BLaER1 treated with 17β-estradiol and CSF1 and Interleukin-3, amounts not matched to agents 10 nM and 100 nM (cell line): Measurements from ENCODE around the gene C16orf92.

Experiments
- H3K27ac ChIP-seq, 11 experiments: shearing (Covaris generic); formaldehyde crosslinking; 2 replicates each; pipeline ENCODE4 v1.8.1; 2022
- H3K27me3 ChIP-seq, 11 experiments: shearing (Covaris generic); formaldehyde crosslinking; 2 replicates each; pipeline ENCODE4 v1.8.1; 2022
- H3K36me3 ChIP-seq, 11 experiments: shearing (Covaris generic); formaldehyde crosslinking; 2 replicates each; pipeline ENCODE4 v1.8.1; 2022
- H3K4me1 ChIP-seq, 10 experiments: shearing (Covaris generic); formaldehyde crosslinking; 2 replicates each; pipeline ENCODE4 v1.8.1; 2022
- H3K4me2 ChIP-seq, 11 experiments: shearing (Covaris generic); formaldehyde crosslinking; 2 replicates each; pipeline ENCODE4 v1.8.1; 2022
- H3K4me3 ChIP-seq, 10 experiments: shearing (Covaris generic); formaldehyde crosslinking; 2 replicates each; pipeline ENCODE4 v1.8.1; 2022
- H3K9ac ChIP-seq, 11 experiments: shearing (Covaris generic); formaldehyde crosslinking; 2 replicates each; pipeline ENCODE4 v1.8.1; 2022
- H3K9me3 ChIP-seq, 11 experiments: shearing (Covaris generic); formaldehyde crosslinking; replicated peaks in 1 of 11; 2 replicates each; pipeline ENCODE4 v1.8.1; 2022
- H4K20me1 ChIP-seq, 11 experiments: shearing (Covaris generic); formaldehyde crosslinking; 2 replicates each; pipeline ENCODE4 v1.8.1; 2022
- Cebpa-rat ChIP-seq, 11 experiments: shearing (Covaris generic); IDR thresholded peaks; 2 replicates each; pipeline ENCODE4 v1.8.1; 2022

Gene C16orf92, protein sequence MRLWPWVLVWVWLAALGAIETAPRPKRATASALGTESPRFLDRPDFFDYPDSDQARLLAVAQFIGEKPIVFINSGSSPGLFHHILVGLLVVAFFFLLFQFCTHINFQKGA

DNA sequence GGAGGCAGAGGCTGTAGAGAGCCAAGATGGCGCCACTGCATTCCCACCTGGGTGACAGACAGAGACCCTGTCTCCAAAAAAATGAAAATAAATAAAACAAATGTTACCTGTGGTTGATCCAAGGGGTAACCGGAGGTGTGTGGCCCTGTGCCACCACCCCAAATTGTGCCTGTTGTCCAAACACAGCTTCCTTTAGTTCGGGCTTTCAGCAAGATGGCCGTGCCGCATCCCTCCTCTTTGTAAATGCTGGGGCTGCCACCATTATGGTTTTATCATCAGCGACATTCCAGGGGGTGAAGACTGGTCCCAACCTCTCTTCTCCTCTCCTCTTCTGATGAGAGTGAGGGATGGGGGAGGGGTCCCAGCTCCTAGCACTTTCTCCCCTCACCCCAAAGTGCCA, at the start of gene C16orf92:
Gene C16orf92 (plus strand): TSS at position 312 of the 400 bp plus-strand sequence. CDS start 143 bp downstream, outside the sequence.
- H3K27me3 ChIP-seq, result peaks cover 0 to 32% (median 23%) of the 10 kb centered on the region in 11 experiments; a peak in 15 of 22 replicates
- no peak within 1 kb of the TSS for H3K9ac ChIP-seq
- no peak within 1 kb of the TSS for H3K27ac ChIP-seq
- H3K36me3 ChIP-seq, result no peaks in the 10 kb centered on the region
- H3K9me3 ChIP-seq, result no peaks in the 10 kb centered on the region
- peaks cover 9 to 18% (median 10%) of the 10 kb centered on the region in 10 experiments; a peak in 17 of 20 replicates for H3K4me1 ChIP-seq
- peaks cover 0 to 25% (median 0%) of the 10 kb centered on the region in 11 experiments; a peak in 5 of 22 replicates for H4K20me1 ChIP-seq
- no peak for TF ChIP-seq Cebpa-rat (IDR thresholded peaks at IDR 0.05)
- peak within 1 kb of the TSS in 2 of 11 experiments; percentile 94 to 99; a peak in 3 of 22 replicates for H3K4me2 ChIP-seq
- no peak within 1 kb of the TSS for H3K4me3 ChIP-seq

GRCh38 chr16:29973384-29974246, 49.4 kb upstream of the C16orf92 start, which contains the start of gene TAOK2:
Gene TAOK2 (plus strand): TSS chr16:29973868. CDS start chr16:29977773, 3,905 bp downstream.
- Histone ChIP-seq H3K9me3 (peaks cover 0 to 9% (median 5%) of the 10 kb centered on the region in 11 experiments; a peak in 10 of 22 replicates), H3K4me1 (peaks cover 36 to 56% (median 48%) of the 10 kb centered on the region in 10 experiments), H3K9ac (peak within 1 kb of the TSS; percentile 83 to 95 (median 93)), H3K36me3 (peaks cover 35 to 60% (median 51%) of the 10 kb centered on the region in 11 experiments), H3K27me3 (no peaks in the 10 kb centered on the region), H3K4me3 (peak within 1 kb of the TSS; percentile 75 to 99 (median 96)), H3K27ac (peak within 1 kb of the TSS; percentile 65 to 89 (median 84)), H3K4me2 (peak within 1 kb of the TSS; percentile 96 to 100 (median 99)), H4K20me1 (peaks cover 32 to 44% (median 41%) of the 10 kb centered on the region in 11 experiments)
- no peak for TF ChIP-seq Cebpa-rat (IDR thresholded peaks at IDR 0.05)

GRCh38 chr16:29974291-29975133, 48.5 kb upstream of the C16orf92 start:
- H3K4me2 ChIP-seq, result peak overlapping the region; percentile 96 to 100 (median 99)
- no peak for TF ChIP-seq Cebpa-rat (IDR thresholded peaks at IDR 0.05)
- H3K9me3 ChIP-seq, result peaks cover 0 to 9% (median 5%) of the 10 kb centered on the region in 11 experiments; a peak in 10 of 22 replicates
- H3K27me3 ChIP-seq, result no peaks in the 10 kb centered on the region
- H3K27ac ChIP-seq, result peak overlapping the region; percentile 65 to 89 (median 84)
- H3K36me3 ChIP-seq, result peaks cover 37 to 60% (median 51%) of the 10 kb centered on the region in 11 experiments
- H3K4me3 ChIP-seq, result peak overlapping the region; percentile 75 to 99 (median 96)
- H3K4me1 ChIP-seq, result peaks cover 36 to 59% (median 48%) of the 10 kb centered on the region in 10 experiments
- peaks cover 32 to 53% (median 48%) of the 10 kb centered on the region in 11 experiments for H4K20me1 ChIP-seq
- peak overlapping the region; percentile 83 to 95 (median 93) for H3K9ac ChIP-seq

DNA sequence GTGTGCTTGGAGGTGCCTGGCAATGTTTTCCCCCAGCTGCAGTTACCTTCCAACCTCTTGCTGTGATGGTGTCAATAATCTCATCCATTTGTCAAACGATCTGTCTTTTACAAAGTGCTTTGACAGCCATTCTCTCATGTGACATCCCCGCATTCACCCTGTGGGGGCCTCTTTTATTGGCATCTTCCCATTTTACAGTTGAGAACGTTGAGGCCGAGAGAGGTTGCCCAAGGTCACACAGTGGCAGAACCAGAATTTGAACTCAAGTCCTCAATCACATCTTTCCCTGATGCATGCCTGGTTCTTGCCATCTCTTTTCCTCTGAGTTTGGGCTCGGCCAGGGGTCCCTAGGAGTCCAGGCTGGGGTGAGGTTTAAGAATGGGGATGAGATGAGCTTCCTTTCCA, 47.9 kb upstream of the C16orf92 start:
- Histone ChIP-seq H3K9ac (peak overlapping the region; percentile 83 to 95 (median 93)), H3K27me3 (no peaks in the 10 kb centered on the region), H3K9me3 (peaks cover 0 to 9% (median 5%) of the 10 kb centered on the region in 11 experiments; a peak in 10 of 22 replicates), H4K20me1 (peaks cover 32 to 59% (median 50%) of the 10 kb centered on the region in 11 experiments), H3K4me3 (peak overlapping the region; percentile 75 to 99 (median 96)), H3K36me3 (peaks cover 37 to 60% (median 51%) of the 10 kb centered on the region in 11 experiments), H3K27ac (peak overlapping the region in 9 of 11 experiments; percentile 79 to 89 (median 84); a peak in 12 of 22 replicates), H3K4me2 (peak overlapping the region; percentile 96 to 100 (median 99)), H3K4me1 (peaks cover 36 to 59% (median 48%) of the 10 kb centered on the region in 10 experiments)
- TF ChIP-seq Cebpa-rat (IDR thresholded peaks at IDR 0.05), result no peak

- peaks cover 0 to 9% (median 5%) of the 10 kb centered on the region in 11 experiments; a peak in 10 of 22 replicates for H3K9me3 ChIP-seq
- H3K36me3 ChIP-seq, result peaks cover 44 to 62% (median 53%) of the 10 kb centered on the region in 11 experiments
- peak overlapping the region; percentile 83 to 95 (median 93) for H3K9ac ChIP-seq
- no peaks in the 10 kb centered on the region for H3K27me3 ChIP-seq
- H3K4me1 ChIP-seq, result peaks cover 36 to 59% (median 48%) of the 10 kb centered on the region in 10 experiments
- peak overlapping the region in 4 of 11 experiments; percentile 1 to 89 (median 66); a peak in 4 of 22 replicates for H3K27ac ChIP-seq
- H3K4me3 ChIP-seq, result peak overlapping the region; percentile 75 to 99 (median 96)
- TF ChIP-seq Cebpa-rat (IDR thresholded peaks at IDR 0.05), result no peak
- H3K4me2 ChIP-seq, result peak overlapping the region; percentile 96 to 100 (median 99)
- H4K20me1 ChIP-seq, result peaks cover 32 to 63% (median 50%) of the 10 kb centered on the region in 11 experiments
Measured at GRCh38 chr16:29975811-29976511, 47.0 kb upstream of the C16orf92 start.

DNA sequence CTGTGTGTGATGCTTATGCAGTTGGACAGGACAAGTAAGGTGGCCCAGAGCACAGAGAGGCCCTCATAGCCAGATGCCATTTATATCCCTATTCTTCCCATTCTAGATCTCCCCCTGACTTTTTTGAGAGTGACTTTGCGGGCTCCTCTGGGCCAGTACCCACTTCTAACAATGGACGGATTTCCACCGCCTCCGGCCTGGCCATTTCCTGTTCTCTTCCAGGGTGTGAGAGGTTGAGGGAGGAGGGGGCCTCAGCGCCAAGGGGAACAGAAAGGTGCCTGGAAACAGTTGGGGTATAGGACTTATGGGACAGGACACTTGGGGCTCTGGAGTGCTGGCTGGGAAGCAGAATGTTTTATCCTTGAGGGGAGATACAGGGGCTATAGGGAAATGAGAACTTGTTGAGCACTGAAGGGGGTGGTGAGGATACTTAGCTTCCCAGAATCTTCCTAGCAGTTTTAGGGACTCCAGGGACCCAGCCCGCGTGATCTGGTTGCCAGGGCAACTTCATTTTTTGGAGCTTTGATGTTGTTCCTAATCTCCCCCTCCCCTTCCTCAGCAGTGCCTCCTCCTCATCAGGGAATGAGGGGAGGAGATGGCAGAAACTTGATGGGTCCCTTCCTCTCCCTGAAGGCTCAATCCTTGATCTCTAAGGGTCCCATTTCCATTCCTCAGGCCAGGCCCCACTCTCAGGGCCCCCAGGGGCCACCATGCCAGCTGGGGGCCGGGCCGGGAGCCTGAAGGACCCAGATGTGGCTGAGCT, 45.8 kb upstream of the C16orf92 start:
- Histone ChIP-seq H3K9me3 (peaks cover 0 to 9% (median 5%) of the 10 kb centered on the region in 11 experiments; a peak in 10 of 22 replicates), H3K4me1 (peaks cover 36 to 53% (median 48%) of the 10 kb centered on the region in 10 experiments), H3K27ac (0 out of 22 replicates have a peak overlapping the region, but pooled peaks of 1 of the 11 experiments have one; percentile 19), H4K20me1 (peaks cover 32 to 69% (median 50%) of the 10 kb centered on the region in 11 experiments), H3K4me2 (peak overlapping the region; percentile 96 to 100 (median 99)), H3K4me3 (peak overlapping the region in 3 of 10 experiments; percentile 92 to 99 (median 99); a peak in 2 of 20 replicates), H3K27me3 (no peaks in the 10 kb centered on the region), H3K36me3 (peaks cover 53 to 65% (median 60%) of the 10 kb centered on the region in 11 experiments), H3K9ac (peak overlapping the region in 8 of 11 experiments; percentile 7 to 95 (median 94); a peak in 9 of 22 replicates)
- TF ChIP-seq Cebpa-rat (IDR thresholded peaks at IDR 0.05), result no peak

DNA sequence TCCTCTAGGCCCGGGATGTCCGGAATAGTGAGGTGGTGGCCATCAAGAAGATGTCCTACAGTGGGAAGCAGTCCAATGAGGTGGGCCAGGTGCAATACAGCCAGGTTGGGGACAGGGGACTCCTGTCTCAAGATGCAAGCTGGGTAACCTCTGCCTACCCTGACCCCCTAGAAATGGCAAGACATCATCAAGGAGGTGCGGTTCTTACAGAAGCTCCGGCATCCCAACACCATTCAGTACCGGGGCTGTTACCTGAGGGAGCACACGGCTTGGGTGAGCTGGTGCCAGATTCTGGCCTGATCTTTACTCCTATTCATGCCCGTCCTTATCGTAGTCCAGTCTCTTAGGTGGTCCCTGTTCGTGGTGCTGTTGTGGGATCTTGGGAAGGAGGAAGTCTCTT, 44.9 kb upstream of the C16orf92 start:
- no peak overlapping the region; a peak in 1 of 22 replicates for H3K9ac ChIP-seq
- TF ChIP-seq Cebpa-rat (IDR thresholded peaks at IDR 0.05), result no peak
- peaks cover 32 to 78% (median 52%) of the 10 kb centered on the region in 11 experiments for H4K20me1 ChIP-seq
- no peak overlapping the region for H3K27ac ChIP-seq
- peaks cover 0 to 2% (median 1%) of the 10 kb centered on the region in 11 experiments; a peak in 10 of 22 replicates for H3K9me3 ChIP-seq
- H3K4me3 ChIP-seq, result no peak overlapping the region
- no peaks in the 10 kb centered on the region for H3K27me3 ChIP-seq
- peaks cover 36 to 45% (median 42%) of the 10 kb centered on the region in 10 experiments for H3K4me1 ChIP-seq
- peaks cover 58 to 65% (median 61%) of the 10 kb centered on the region in 11 experiments for H3K36me3 ChIP-seq
- peak overlapping the region in 8 of 11 experiments; percentile 11 to 99 (median 99); a peak in 7 of 22 replicates for H3K4me2 ChIP-seq
